Endothelial cell (in vitro differentiated cells): ENCODE data around the gene DMAC1. TPM values are rescaled to one million over a fixed set of nuclear protein-coding genes. Genes with fewer than 3 reads are reported as not detected.
A peak's percentile ranks its signal among the peaks of the same experiment; 100 is the strongest.

ENCODE experiments used
- DNase-seq: peaks from one replicate; pipeline ENCODE4 v3.0.0; 2021; ENCODE audit warnings: low spot score
- H3K27ac Mint-ChIP-seq: one replicate; pipeline ENCODE4 v1.8.0; 2021; ENCODE audit warnings: mixed read lengths, inconsistent platforms; ENCODE audit not compliant: unreplicated experiment
- H3K27me3 Mint-ChIP-seq: one replicate; pipeline ENCODE4 v1.8.0; 2021; ENCODE audit warnings: mild to moderate bottlenecking, moderate library complexity, mixed read lengths, inconsistent platforms; ENCODE audit not compliant: unreplicated experiment
- H3K36me3 Mint-ChIP-seq: one replicate; pipeline ENCODE4 v1.8.0; 2021; ENCODE audit warnings: mild to moderate bottlenecking, low read depth, mixed read lengths, inconsistent platforms; ENCODE audit not compliant: unreplicated experiment
- H3K4me1 Mint-ChIP-seq: one replicate; pipeline ENCODE4 v1.8.0; 2021; ENCODE audit warnings: mild to moderate bottlenecking, mixed read lengths, inconsistent platforms; ENCODE audit not compliant: unreplicated experiment
- H3K4me3 Mint-ChIP-seq: one replicate; pipeline ENCODE4 v1.8.0; 2021; ENCODE audit warnings: mild to moderate bottlenecking, mixed read lengths, inconsistent platforms; ENCODE audit not compliant: unreplicated experiment
- H3K9me3 Mint-ChIP-seq: one replicate; pipeline ENCODE4 v1.8.0; 2021; ENCODE audit warnings: mixed read lengths, inconsistent platforms; ENCODE audit not compliant: unreplicated experiment
- CTCF ChIP-seq: fragments of 200-600 bp; sonication (generic); IDR thresholded peaks from one replicate; pipeline ENCODE4 v1.5.0; 2021; ENCODE audit warnings: antibody characterized with exemption; ENCODE audit not compliant: unreplicated experiment
- total RNA-seq: library from RNA; stranded (reverse); fragmentation: NEBNext Ultra II Directional; extraction: Animal tissue kit (Norgen Biotek cat#: 25700); gene quantifications from one replicate; pipeline ENCODE4 v1.2.1, GENCODE V29; 2021; ENCODE audit not compliant: unreplicated experiment

DMAC1 gene
- total RNA-seq, 1 donor from 2014 or later, result 48.4 TPM

DNA sequence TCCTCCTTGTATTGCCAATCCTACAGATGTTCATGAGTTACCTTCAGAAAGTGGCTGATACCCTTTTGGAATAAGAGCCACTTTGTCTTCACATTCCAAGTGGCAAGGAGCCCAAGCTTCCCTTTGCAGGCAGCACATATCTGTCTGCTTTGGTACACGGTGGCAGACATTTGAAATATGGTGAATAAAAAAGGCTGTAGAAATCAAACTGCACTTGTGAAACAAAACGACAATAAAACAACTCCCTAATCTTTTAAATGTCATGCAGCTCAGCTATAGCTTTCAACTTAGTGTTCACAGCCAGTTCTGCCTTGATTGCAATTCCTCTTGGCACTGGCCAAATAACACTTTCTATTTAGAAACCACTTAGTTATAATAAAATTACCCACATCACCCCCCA is 35.0 kb upstream of the DMAC1 start:
- DNase-seq, result no peak
- Mint-ChIP-seq H3K27ac (no peak overlapping the region), H3K9me3 (no peaks in the 10 kb centered on the region), H3K36me3 (no peaks in the 10 kb centered on the region), H3K4me1 (no peaks in the 10 kb centered on the region), H3K27me3 (no peaks in the 10 kb centered on the region), H3K4me3 (no peak overlapping the region)
- no peak for TF ChIP-seq CTCF

DNA sequence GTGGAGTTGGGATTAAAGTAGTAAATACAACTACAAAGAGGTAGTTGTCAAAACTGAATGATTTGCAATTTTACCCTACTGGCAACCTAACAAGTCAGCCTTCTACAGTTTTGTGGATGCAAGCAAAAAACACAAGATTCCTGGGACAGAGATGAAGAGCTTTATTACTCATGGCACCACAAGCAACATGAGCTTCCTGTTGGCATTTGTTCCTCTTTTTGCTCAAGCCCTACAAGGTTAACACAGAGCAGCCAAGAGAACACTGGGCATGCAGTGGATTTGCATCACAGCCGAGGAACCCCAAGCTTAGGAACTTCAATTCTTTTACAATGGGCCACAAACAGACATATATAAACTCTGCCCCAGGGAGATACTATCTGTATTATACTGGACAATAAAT is 28.8 kb upstream of the DMAC1 start:
- Mint-ChIP-seq H3K9me3 (no peaks in the 10 kb centered on the region), H3K27ac (no peak overlapping the region), H3K4me1 (peaks cover 3% of the 10 kb centered on the region), H3K4me3 (no peak overlapping the region), H3K27me3 (no peaks in the 10 kb centered on the region), H3K36me3 (no peaks in the 10 kb centered on the region)
- DNase-seq, result no peak
- no peak for TF ChIP-seq CTCF

GRCh38 chr9:7827792-7828191 is 28.2 kb upstream of the DMAC1 start:
- TF ChIP-seq CTCF, result no peak
- Mint-ChIP-seq H3K4me3 (no peak overlapping the region), H3K36me3 (no peaks in the 10 kb centered on the region), H3K9me3 (no peaks in the 10 kb centered on the region), H3K4me1 (peaks cover 7% of the 10 kb centered on the region), H3K27me3 (no peaks in the 10 kb centered on the region), H3K27ac (no peak overlapping the region)
- no peak for DNase-seq

DNA sequence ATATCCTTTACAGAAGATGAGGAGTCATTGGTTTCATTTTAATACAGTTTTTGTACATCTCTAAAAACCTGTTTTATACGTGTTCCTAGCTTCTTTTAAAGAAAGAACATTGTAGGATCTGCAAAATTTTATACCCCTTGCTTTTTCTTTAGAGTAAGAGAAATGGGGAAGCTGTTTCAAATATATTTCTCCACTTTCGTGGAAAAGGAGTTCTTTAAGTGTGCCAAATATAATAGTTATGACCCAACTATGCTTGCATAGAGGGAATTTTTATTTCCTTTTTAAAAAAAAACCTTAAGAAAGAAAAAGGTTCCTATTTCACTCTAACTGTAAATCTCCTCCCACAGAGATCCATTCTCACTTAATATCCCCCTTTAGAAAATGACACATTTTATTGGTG is 27.5 kb upstream of the DMAC1 start:
- peaks cover 7% of the 10 kb centered on the region for H3K4me1 Mint-ChIP-seq
- H3K9me3 Mint-ChIP-seq, result no peaks in the 10 kb centered on the region
- no peaks in the 10 kb centered on the region for H3K27me3 Mint-ChIP-seq
- no peak for TF ChIP-seq CTCF
- H3K36me3 Mint-ChIP-seq, result no peaks in the 10 kb centered on the region
- no peak for DNase-seq
- no peak overlapping the region for H3K4me3 Mint-ChIP-seq
- no peak overlapping the region for H3K27ac Mint-ChIP-seq

GRCh38 chr9:7823651-7824050 is 24.1 kb upstream of the DMAC1 start:
- peaks cover 7% of the 10 kb centered on the region for H3K4me1 Mint-ChIP-seq
- no peak overlapping the region for H3K4me3 Mint-ChIP-seq

More at GRCh38 chr9:7823651-7824050, 24.1 kb upstream of the DMAC1 start:
- no peaks in the 10 kb centered on the region for H3K9me3 Mint-ChIP-seq
- no peak for DNase-seq
- no peaks in the 10 kb centered on the region for H3K27me3 Mint-ChIP-seq
- no peak for TF ChIP-seq CTCF
- no peaks in the 10 kb centered on the region for H3K36me3 Mint-ChIP-seq
- H3K27ac Mint-ChIP-seq, result peak overlapping the region; percentile 16
